GM21367 (cell line): Measurements from ENCODE around the gene SNRPF.

Experiments
- ATAC-seq: cut with Tn5 transposase; IDR thresholded peaks from one replicate; pipeline ENCODE4 v1.9.1; 2021; ENCODE audit not compliant: unreplicated experiment

Gene SNRPF

DNA sequence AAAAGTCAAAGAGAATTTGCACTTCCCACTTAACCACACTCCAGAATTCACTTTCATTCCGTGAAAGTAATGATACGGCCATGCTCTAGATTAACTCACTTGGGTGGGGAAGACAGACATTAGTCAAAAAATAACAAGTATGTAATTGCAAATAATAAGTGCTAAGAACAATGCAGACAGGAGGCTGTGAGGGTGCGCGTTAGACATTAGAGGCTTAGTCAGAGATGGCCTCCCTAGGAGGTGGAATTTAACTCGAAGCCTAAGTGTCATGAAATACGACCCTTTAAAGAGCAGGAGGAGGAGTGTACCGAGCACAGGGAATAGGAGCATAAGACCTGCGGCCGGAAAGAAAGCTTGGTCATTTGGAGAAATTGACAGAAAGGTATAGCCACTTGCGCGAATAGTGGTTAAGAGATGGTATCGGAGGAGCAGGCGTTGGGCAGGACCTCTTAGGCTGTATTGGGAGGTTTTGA is 628 bp downstream of the SNRPF start:
- ATAC-seq, result no peak

GRCh38 chr12:95859947-95860850 is 1.4 kb downstream of the SNRPF start:
- ATAC-seq, result no peak

DNA sequence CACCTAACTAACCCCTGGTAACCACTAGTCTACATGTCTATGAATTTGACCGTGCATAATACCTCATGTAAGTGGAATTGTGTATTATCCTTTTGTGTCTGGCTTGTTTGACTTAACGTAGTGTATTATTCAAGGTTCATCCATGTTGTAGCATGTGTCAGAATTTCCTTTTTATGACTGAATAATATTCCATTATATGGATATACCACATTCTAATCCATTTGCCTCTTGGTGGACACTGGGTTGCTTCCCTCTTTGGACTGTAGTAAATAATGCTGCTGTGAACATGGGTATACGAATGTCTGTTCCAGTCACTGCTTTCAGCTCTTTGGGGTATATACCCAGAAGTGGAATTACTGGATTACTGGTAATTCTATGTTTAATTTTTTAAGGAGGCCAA is 3.3 kb downstream of the SNRPF start:
- no peak for ATAC-seq

DNA sequence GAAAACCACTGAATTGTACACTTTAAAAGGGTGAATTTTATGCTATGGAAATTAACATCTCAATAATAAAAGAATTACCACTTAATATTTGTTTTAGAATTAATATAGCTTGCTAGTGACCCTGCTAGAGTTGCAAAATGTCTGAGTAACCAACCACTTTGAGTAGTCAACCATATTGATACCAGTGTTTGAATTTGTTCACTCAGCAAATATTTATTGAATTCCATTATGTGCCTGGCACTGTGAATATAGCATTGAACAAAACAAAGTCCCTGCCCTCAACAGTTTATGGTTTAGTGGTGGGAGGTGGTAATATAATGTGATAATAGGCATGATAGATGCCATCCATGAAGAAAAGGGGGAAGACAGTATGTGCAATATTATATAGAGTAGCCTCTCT is 4.6 kb downstream of the SNRPF start:
- ATAC-seq, result no peak

GRCh38 chr12:95870897-95871296 is 12.1 kb downstream of the SNRPF start:
- ATAC-seq, result no peak

GRCh38 chr12:95874452-95874851 is 15.7 kb downstream of the SNRPF start:
- ATAC-seq, result no peak

DNA sequence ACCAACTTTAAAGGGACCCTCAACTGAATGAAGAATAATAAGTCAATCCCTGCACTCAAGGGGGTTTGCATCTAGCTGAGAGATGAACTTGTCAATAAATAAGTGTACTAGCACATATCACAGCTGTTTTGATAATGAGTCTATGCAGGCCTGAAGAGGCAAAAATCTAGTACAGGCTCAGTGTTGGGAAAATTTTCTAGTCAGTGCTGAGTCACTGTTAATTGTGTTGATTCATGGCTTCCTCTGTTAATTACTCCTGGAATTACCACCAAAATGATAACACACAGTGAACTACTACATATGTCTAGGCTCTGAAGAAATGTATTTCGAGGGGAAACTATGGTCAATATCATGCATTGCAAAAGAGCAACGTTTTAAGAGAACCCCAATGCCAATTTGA is 18.9 kb downstream of the SNRPF start:
- ATAC-seq, result no peak

DNA sequence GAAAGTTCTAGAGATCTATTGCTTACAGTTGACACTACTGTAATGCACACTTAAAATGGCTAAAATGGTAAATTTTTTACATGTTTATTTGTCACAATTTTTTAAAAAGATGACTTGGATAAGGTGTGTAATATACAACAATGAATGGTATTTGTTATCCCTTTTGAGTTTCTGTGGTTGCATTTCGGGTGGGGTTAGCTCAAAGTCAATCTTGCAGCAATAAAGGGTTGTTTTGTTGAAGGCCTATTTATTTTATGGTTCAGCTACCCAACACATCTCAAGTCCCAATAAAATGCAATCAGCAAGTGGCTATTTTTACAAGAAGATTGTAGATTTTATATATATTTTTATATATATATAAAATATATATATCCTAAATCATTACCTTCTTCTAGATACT is 22.1 kb downstream of the SNRPF start:
- no peak for ATAC-seq

DNA sequence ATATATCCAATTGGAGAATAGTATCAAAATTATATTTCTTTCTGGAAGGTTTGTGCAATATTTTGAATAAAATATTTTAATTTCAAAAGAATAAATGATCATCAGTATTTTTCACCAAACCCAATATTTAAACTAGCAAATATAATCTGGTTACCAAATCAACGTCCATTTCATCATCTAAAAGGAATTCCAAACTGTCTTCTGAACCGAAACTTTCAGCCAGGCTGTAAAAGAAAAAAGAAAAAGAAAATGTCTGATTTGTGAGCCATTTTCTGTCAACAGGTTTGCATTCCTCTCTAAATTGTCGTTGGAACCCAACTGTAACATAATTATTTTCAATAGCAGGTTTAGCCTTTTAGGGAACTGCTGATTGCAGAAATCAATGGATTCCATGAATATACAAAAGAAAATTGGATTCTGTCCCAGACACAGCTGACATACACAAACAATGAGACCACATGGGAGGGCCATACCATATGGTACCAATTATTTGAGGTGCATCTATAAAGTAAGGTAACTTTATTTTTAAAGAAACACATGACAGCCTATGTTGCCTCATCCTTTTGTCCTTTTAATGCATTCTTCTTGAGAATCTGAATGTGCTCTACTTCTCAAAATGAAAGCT is 22.7 kb downstream of the SNRPF start:
- ATAC-seq, result no peak

GRCh38 chr12:95882080-95882479 is 23.3 kb downstream of the SNRPF start:
- ATAC-seq, result no peak

DNA sequence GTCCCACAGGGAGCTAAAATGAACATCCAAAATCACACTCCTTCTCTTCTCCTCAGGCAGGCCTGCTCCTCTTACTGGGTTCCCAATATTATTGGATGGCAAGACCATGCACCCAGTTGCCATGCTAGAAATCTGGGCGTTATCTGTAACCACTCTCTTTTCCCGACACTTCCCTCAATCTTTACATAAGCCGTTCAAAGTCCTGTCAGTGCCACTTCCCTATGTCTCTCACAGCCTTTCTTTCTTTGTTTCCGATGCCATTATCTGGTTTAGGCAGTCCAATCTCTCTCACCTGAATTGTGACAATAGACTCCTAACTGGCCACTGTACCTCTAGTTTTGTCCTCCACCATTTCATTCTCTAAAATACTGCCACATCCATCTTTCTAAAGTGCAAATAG is 24.1 kb downstream of the SNRPF start:
- no peak for ATAC-seq

DNA sequence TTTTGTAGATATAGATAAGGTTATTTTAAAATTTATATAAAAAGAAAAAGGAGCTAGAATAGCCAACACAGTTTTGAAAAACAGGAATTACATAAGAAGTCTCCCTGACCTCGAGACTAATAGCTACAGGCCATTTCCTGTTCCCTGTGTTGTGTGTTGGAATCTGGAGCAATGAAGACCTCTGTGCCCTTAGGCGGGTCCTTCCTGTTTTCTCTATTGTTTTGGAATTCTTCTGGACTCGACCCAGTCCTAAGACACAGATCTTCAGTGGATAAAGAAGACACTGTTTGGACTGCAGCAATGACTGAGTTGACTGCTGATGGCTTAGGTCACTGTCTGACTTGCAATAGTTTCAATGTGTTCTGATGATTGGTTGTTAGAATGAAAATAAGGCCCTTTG is 26.2 kb downstream of the SNRPF start:
- no peak for ATAC-seq

DNA sequence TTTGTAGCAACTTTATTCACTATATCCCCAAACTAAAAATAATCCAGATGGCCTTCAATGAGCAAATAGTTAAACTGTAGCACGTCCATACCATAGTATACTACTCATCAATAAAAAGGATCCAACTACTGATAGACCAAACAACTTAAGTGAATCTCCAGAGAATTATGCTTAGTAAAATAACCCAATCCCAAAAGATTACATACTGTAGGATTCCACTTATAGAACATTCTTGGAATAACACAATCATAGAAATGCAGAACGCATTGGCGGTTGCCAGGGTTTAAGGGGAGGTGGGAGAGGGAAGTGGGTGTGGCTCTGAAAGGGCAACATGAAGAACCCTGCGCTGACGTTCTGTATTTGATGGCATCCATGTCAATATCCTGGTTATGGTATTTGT is 28.6 kb downstream of the SNRPF start:
- no peak for ATAC-seq

DNA sequence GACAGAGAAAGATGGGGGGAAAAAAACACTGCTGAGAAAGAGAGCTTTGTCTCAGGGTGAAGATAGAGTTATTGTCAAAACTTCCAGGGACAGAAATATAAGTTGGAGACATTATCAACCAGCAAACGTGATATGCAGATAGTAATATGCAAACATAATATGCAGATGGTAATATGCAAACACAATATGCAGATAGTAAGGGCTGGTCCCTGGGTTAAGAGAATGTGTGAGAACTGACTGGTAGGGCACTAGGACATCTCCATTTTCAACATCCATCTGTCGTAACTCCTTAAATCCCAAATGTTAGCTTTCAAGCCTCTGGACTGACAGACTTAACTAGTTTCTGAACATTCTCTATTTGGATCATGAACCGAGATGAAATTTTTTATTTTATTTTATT is 32.2 kb downstream of the SNRPF start:
- ATAC-seq, result no peak

- no peak for ATAC-seq
These were observed 38.1 kb downstream of the SNRPF start for GRCh38 chr12:95896846-95897245.

DNA sequence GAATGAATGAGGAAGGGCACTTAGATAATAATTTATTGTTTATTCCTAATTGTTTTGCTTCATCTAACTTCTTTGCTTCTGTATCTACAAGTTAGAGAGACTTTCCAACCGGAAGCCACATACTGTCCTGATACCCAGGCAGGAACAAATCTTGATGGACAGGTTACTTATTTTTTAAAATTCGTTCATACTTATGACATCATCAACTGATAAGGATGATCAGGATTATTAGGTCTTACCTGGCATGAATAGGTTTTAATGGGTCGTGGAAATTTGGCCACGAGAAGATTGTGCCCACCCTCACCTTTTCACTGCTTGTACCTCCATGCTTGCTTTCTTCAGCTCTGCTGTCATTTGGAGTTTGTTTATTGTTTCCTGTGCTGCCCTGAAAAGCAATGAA is 39.3 kb downstream of the SNRPF start:
- no peak for ATAC-seq

DNA sequence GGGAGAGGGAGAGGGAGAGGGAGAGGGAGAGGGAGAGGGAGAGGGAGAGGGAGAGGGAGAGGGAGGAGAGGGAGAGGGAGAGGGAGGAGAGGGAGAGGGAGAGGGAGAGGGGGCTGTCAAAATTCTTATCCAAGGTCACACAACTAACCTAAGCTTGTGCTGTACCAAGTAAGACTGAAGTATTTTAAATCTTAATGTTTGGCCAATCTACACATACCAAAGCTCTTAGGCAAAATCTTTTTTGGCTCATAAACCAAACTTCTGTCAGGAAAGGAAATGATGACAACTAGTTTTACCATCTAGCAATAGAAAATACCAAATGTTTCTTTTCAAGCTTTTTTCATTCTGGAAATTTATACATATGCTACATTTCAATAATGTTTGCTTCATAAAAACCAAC is 49.8 kb downstream of the SNRPF start:
- ATAC-seq, result no peak

DNA sequence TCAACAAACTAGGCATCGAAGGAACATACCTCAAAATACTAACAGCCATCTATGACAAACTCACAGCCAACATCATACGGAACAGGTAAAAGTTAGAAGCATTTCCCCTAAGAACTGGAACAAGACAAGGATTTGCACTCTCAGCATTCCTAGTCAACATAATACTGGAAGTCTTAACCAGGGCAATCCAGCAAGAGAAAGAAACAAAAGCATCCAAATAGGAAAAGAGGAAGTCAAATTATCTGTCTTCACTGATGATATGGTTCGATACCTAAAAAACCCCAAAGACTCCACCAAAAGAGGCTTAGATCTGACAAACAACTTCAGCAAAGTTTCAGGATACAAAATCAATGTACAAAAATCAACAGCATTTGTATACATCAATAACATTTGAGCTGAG is 51.1 kb downstream of the SNRPF start:
- ATAC-seq, result no peak
